Hematopoietic multipotent progenitor cell treated with erythropoietin and hydrocortisone succinate and interleukin-3 and kit ligand, for 6 days (in vitro differentiated cells): ENCODE results near the gene OR8B12.

Experiments used
- DNase-seq: peaks from one replicate; pipeline ENCODE4 v3.0.0-alpha.2; 2015

Gene OR8B12

GRCh38 chr11:124543554-124543953 lies at the start of gene OR8B12:
TSS of gene OR8B12 (minus strand) at chr11:124543654. CDS start at chr11:124543654, 0 bp downstream.
- no peak for DNase-seq

GRCh38 chr11:124592627-124593026 lies 49.2 kb upstream of the OR8B12 start:
- DNase-seq, result no peak

GRCh38 chr11:124591430-124591829 lies 48.0 kb upstream of the OR8B12 start:
- DNase-seq, result no peak

- peak; percentile 74 for DNase-seq
Observed at GRCh38 chr11:124586238-124586860, 42.9 kb upstream of the OR8B12 start.

GRCh38 chr11:124584681-124585372 lies 41.4 kb upstream of the OR8B12 start:
- DNase-seq, result no peak

GRCh38 chr11:124583781-124584180 lies 40.3 kb upstream of the OR8B12 start:
- DNase-seq, result no peak

- no peak for DNase-seq
Observed at GRCh38 chr11:124582565-124582964, 39.1 kb upstream of the OR8B12 start.

- no peak for DNase-seq
Observed at GRCh38 chr11:124581817-124582216, 38.4 kb upstream of the OR8B12 start.

- DNase-seq, result no peak
Observed at GRCh38 chr11:124578761-124579160, 35.3 kb upstream of the OR8B12 start.

- DNase-seq, result no peak
Observed at GRCh38 chr11:124577716-124578427, 34.4 kb upstream of the OR8B12 start.

GRCh38 chr11:124570160-124570559 lies 26.7 kb upstream of the OR8B12 start:
- no peak for DNase-seq

- no peak for DNase-seq
Observed at GRCh38 chr11:124569697-124570096, 26.2 kb upstream of the OR8B12 start, which contains the start of gene OR8A1. TSS of gene OR8A1 (plus strand) at chr11:124569997. CDS start at chr11:124570120, 123 bp downstream.

GRCh38 chr11:124556828-124557227 lies 13.4 kb upstream of the OR8B12 start:
- no peak for DNase-seq

- DNase-seq, result no peak
Observed at GRCh38 chr11:124551987-124552386, 8.5 kb upstream of the OR8B12 start.

GRCh38 chr11:124551189-124551588 lies 7.7 kb upstream of the OR8B12 start:
- DNase-seq, result peak; percentile 13

GRCh38 chr11:124543145-124543544 lies 309 bp downstream of the OR8B12 start:
- DNase-seq, result no peak

- DNase-seq, result no peak
Observed at GRCh38 chr11:124541204-124541603, 2.2 kb downstream of the OR8B12 start.

GRCh38 chr11:124538019-124538418 lies 5.4 kb downstream of the OR8B12 start:
- no peak for DNase-seq

GRCh38 chr11:124536520-124536919 lies 6.9 kb downstream of the OR8B12 start:
- DNase-seq, result peak; percentile 51

- no peak for DNase-seq
Observed at GRCh38 chr11:124535552-124536232, 7.8 kb downstream of the OR8B12 start.

- no peak for DNase-seq
Observed at GRCh38 chr11:124534051-124534450, 9.4 kb downstream of the OR8B12 start.

- DNase-seq, result no peak
Observed at GRCh38 chr11:124533626-124534025, 9.8 kb downstream of the OR8B12 start.

GRCh38 chr11:124520550-124520854 lies 23.0 kb downstream of the OR8B12 start:
- DNase-seq, result no peak
